ENCODE data around the gene EHMT2. TPM values are rescaled to one million over a fixed set of nuclear protein-coding genes. Genes with fewer than 3 reads are reported as not detected.
A peak's percentile ranks its signal among the peaks of the same experiment; 100 is the strongest.

EHMT2 gene
- total and polyA plus RNA-seq, 2 of the 13 experiments (the other 11 are each of a cell fraction or from before 2014, with no cell fraction given), result 55.2 to 69.2 TPM

DNA sequence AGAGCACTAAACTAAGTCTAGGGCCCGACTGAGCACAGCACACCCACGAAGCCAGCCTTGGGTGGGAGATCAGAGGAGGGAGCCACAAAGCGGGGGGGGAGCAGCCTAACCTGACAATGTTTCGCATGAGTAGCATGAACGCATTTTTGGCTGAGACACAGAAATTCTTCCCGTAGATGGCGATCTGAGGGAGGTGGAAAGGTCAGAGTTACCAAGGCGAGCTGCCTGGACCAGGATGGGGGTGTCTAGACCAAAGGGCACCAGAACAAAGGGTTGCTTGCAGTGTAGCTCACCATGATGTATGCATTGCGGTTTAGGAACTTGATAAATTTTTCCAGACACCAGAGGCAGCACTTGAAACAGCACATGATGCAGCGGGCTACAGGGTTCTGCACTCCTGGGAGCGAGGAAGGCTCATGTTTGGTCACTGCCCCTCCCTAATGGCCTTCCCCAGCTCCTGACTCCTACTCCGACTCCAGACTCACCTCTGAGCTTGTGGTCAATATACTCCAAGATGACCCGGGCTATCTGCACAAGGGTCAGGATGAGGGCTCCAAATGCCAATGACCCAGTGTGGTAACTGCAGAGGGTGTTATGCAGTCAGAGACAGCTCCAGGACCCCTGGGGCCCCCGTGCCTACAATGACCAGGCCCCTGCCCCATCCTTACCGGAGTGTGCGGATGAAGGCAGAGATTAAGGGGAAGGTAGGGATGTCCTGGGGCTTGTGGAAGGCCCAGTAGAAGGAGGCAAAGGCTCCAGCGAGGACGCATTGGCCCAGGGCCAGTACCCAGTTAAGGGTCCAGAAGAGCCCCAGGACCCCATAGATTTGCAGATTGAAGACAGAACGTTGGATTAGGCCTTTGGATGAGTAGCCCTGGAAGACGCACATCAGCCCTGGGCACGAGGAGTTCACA lies 32.0 kb downstream of the EHMT2 start (continued):
- TF ChIP-seq MIXL1 (CRISPR knock-in tag; IDR thresholded peaks at IDR 0.05) (peak; percentile 84; the same call in 1 of the 2 replicates), HHEX (CRISPR knock-in tag; IDR thresholded peaks at IDR 0.05) (no peak), ATF7-NPFF (CRISPR knock-in tag; IDR thresholded peaks at IDR 0.05; ENCODE audit: low read depth) (peak; percentile 64; the same call in 1 of the 2 replicates), CHCHD3 (CRISPR knock-in tag; IDR thresholded peaks at IDR 0.05) (no peak), ETV6 (CRISPR knock-in tag; conservative IDR thresholded peaks at IDR 0.05) (0 out of 2 replicates have a peak, but pooled peaks have one; percentile 49), ZNF800 (CRISPR knock-in tag; IDR thresholded peaks at IDR 0.05) (no peak; the same call in 1 of the 2 replicates), ZNF646 (CRISPR knock-in tag; IDR thresholded peaks at IDR 0.05) (no peak), HMGA1 (CRISPR knock-in tag; conservative IDR thresholded peaks at IDR 0.05) (no peak), ZBTB3 (CRISPR knock-in tag; IDR thresholded peaks at IDR 0.05; ENCODE audit: borderline replicate concordance, low read depth) (no peak), ARHGAP35 (CRISPR knock-in tag; IDR thresholded peaks at IDR 0.05; ENCODE audit: borderline replicate concordance) (no peak), ZNF576 (CRISPR knock-in tag; IDR thresholded peaks at IDR 0.05) (no peak), ZBTB1 (CRISPR knock-in tag; IDR thresholded peaks at IDR 0.05; ENCODE audit: borderline replicate concordance) (no peak), PRMT3 (CRISPR knock-in tag; IDR thresholded peaks at IDR 0.05; ENCODE audit: borderline replicate concordance, low read depth) (peak; percentile 33; the same call in 1 of the 2 replicates)
- TF ChIP-seq, protein P1, sequence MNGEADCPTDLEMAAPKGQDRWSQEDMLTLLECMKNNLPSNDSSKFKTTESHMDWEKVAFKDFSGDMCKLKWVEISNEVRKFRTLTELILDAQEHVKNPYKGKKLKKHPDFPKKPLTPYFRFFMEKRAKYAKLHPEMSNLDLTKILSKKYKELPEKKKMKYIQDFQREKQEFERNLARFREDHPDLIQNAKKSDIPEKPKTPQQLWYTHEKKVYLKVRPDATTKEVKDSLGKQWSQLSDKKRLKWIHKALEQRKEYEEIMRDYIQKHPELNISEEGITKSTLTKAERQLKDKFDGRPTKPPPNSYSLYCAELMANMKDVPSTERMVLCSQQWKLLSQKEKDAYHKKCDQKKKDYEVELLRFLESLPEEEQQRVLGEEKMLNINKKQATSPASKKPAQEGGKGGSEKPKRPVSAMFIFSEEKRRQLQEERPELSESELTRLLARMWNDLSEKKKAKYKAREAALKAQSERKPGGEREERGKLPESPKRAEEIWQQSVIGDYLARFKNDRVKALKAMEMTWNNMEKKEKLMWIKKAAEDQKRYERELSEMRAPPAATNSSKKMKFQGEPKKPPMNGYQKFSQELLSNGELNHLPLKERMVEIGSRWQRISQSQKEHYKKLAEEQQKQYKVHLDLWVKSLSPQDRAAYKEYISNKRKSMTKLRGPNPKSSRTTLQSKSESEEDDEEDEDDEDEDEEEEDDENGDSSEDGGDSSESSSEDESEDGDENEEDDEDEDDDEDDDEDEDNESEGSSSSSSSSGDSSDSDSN (CRISPR knock-in tag; IDR thresholded peaks at IDR 0.05), result peak; percentile 64

Data from HepG2 (cell line).